DOHH2 (cell line): ENCODE measurements around the gene POU2F3.

ENCODE experiments used
- H3F3A ChIP-seq: fragments of 200-600 bp; sonication (generic), shearing (Covaris generic); 2 replicates; pipeline ENCODE4 v1.6.0; 2016; ENCODE audit warnings: antibody characterized with exemption, mild to moderate bottlenecking; ENCODE audit not compliant: control insufficient read depth, insufficient read depth
- H3K27ac ChIP-seq: fragments of 200-600 bp; sonication (generic); 2 replicates; pipeline ENCODE4 v1.5.1; 2014; ENCODE audit warnings: low read depth, mild to moderate bottlenecking, low read length, moderate library complexity
- H3K27me3 ChIP-seq: fragments of 200-600 bp; sonication (generic); 2 replicates; pipeline ENCODE4 v1.6.1; 2014; ENCODE audit warnings: mild to moderate bottlenecking, low read length, mixed read lengths; ENCODE audit not compliant: control insufficient read depth
- H3K36me3 ChIP-seq: fragments of 200-600 bp; sonication (generic); 2 replicates; pipeline ENCODE4 v1.6.1; 2014; ENCODE audit warnings: mild to moderate bottlenecking, low read length, moderate library complexity, mixed read lengths; ENCODE audit not compliant: control insufficient read depth
- H3K4me1 ChIP-seq: fragments of 200-600 bp; sonication (generic); 2 replicates; pipeline ENCODE4 v1.6.1; 2014; ENCODE audit warnings: mild to moderate bottlenecking, low read length, mixed read lengths; ENCODE audit not compliant: control insufficient read depth
- H3K4me2 ChIP-seq: fragments of 200-600 bp; sonication (generic); 2 replicates; pipeline ENCODE4 v1.6.0; 2014; ENCODE audit warnings: mild to moderate bottlenecking, low read length, moderate library complexity
- H3K4me3 ChIP-seq: fragments of 200-600 bp; sonication (generic); 2 replicates; pipeline ENCODE4 v1.5.1; 2014; ENCODE audit warnings: mild to moderate bottlenecking, low read length, mixed read lengths
- H3K79me2 ChIP-seq: fragments of 200-600 bp; sonication (generic); 2 replicates; pipeline ENCODE4 v1.6.1; 2014; ENCODE audit warnings: mild to moderate bottlenecking, low read length, mixed read lengths; ENCODE audit not compliant: control insufficient read depth
- H3K9me2 ChIP-seq: fragments of 200-600 bp; sonication (generic); replicated peaks from 2 replicates; pipeline ENCODE4 v1.6.1; 2014; ENCODE audit warnings: mild to moderate bottlenecking, low read length, mixed read lengths; ENCODE audit not compliant: control insufficient read depth
- H3K9me3 ChIP-seq: fragments of 200-600 bp; sonication (generic); 2 replicates; pipeline ENCODE4 v1.6.1; 2014; ENCODE audit warnings: antibody characterized with exemption, low read length, mixed read lengths; ENCODE audit not compliant: control insufficient read depth, insufficient read depth
- H4K20me1 ChIP-seq: fragments of 200-600 bp; sonication (generic); 2 replicates; pipeline ENCODE4 v1.6.0; 2014; ENCODE audit warnings: low read depth, mild to moderate bottlenecking, antibody characterized with exemption, low read length, moderate library complexity; ENCODE audit not compliant: control insufficient read depth, insufficient read depth
- CTCF ChIP-seq: fragments of 200-600 bp; sonication (generic); IDR thresholded peaks from one replicate; pipeline ENCODE4 v1.5.1; 2014; ENCODE audit warnings: antibody characterized with exemption, mild to moderate bottlenecking, low read depth, low read length; ENCODE audit not compliant: poor library complexity, severe bottlenecking
- EZH2phosphoT487 ChIP-seq: fragments of 200-600 bp; sonication (generic); IDR thresholded peaks from 2 replicates; pipeline ENCODE4 v1.6.1; 2017; ENCODE audit warnings: borderline replicate concordance, mild to moderate bottlenecking, antibody characterized with exemption, low read length, moderate library complexity, mixed read lengths

The POU2F3 gene

GRCh38 chr11:120215634-120216033 is 24.3 kb upstream of the POU2F3 start:
- Histone ChIP-seq H3K79me2 (no peaks in the 10 kb centered on the region), H3K4me3 (no peak overlapping the region), H4K20me1 (no peaks in the 10 kb centered on the region), H3K27ac (no peak overlapping the region), H3K9me3 (no peaks in the 10 kb centered on the region), H3K9me2 (no peaks in the 10 kb centered on the region), H3K27me3 (peaks cover 22% of the 10 kb centered on the region), H3K36me3 (no peaks in the 10 kb centered on the region), H3F3A (no peaks in the 10 kb centered on the region), H3K4me2 (no peak overlapping the region), H3K4me1 (peaks cover 6% of the 10 kb centered on the region; the same call in 1 of the 2 replicates)
- TF ChIP-seq EZH2phosphoT487 (no peak), CTCF (no peak)

GRCh38 chr11:120216426-120217102 is 23.4 kb upstream of the POU2F3 start:
- Histone ChIP-seq H3F3A (no peaks in the 10 kb centered on the region), H3K4me3 (no peak overlapping the region), H3K36me3 (no peaks in the 10 kb centered on the region), H3K4me2 (no peak overlapping the region), H3K4me1 (peaks cover 2% of the 10 kb centered on the region; the same call in 1 of the 2 replicates), H3K79me2 (no peaks in the 10 kb centered on the region), H3K9me3 (no peaks in the 10 kb centered on the region), H3K27ac (no peak overlapping the region), H3K9me2 (no peaks in the 10 kb centered on the region), H4K20me1 (no peaks in the 10 kb centered on the region), H3K27me3 (peaks cover 18% of the 10 kb centered on the region)
- TF ChIP-seq CTCF: no peak
- TF ChIP-seq EZH2phosphoT487: no peak

- Histone ChIP-seq H3K4me2 (no peak overlapping the region), H3K79me2 (no peaks in the 10 kb centered on the region), H3K27me3 (peaks cover 11% of the 10 kb centered on the region), H3K4me1 (no peaks in the 10 kb centered on the region), H3K27ac (no peak overlapping the region), H3K9me2 (no peaks in the 10 kb centered on the region), H4K20me1 (no peaks in the 10 kb centered on the region), H3K36me3 (no peaks in the 10 kb centered on the region), H3F3A (no peaks in the 10 kb centered on the region), H3K4me3 (no peak overlapping the region), H3K9me3 (no peaks in the 10 kb centered on the region)
- TF ChIP-seq CTCF (no peak), EZH2phosphoT487 (no peak)
Observed at GRCh38 chr11:120217526-120217925, 22.4 kb upstream of the POU2F3 start.
